Peyer's patch (tissue), 4 donors: Measurements from ENCODE around the gene ROBO1.

Experiments
- CTCF ChIP-seq, 6 experiments: fragments of 450-650 bp in 4 of 6; fragments of 200-600 bp in 2 of 6; sonication (generic) in 1 of 6; IDR thresholded peaks; one replicate each; pipeline ENCODE4 v1.5.1; 2017 to 2019; ENCODE audit warnings: antibody characterized with exemption in 6 of 6, mild to moderate bottlenecking in 3 of 6, moderate library complexity in 1 of 6
- POLR2A ChIP-seq, 2 donors: fragments of 450-650 bp; IDR thresholded peaks; one replicate each; pipeline ENCODE4 v1.5.1; 2017; ENCODE audit warnings: antibody characterized with exemption in 2 of 2, mild to moderate bottlenecking in 2 of 2, moderate library complexity in 2 of 2

- TF ChIP-seq CTCF (IDR thresholded peaks at IDR 0.05): no peak
- no peak for TF ChIP-seq POLR2A (IDR thresholded peaks at IDR 0.05)
Observed at GRCh38 chr3:79598594-79598993, 169.2 kb downstream of the ROBO1 start.
